Fibroblast of villous mesenchyme (primary cell): ENCODE measurements around the gene CUEDC1. TPM values are rescaled to one million over a fixed set of nuclear protein-coding genes. Genes with fewer than 3 reads are reported as not detected.

Experiments
- DNase-seq: peaks from one replicate; pipeline ENCODE4 v3.0.0-alpha.2; 2010; ENCODE audit warnings: low read depth
- H3K4me3 ChIP-seq: 2 replicates; pipeline ENCODE4 v1.5.1; 2011; ENCODE audit warnings: low read depth, mild to moderate bottlenecking, low read length
- CTCF ChIP-seq: IDR thresholded peaks from 2 replicates; pipeline ENCODE4 v1.5.1; 2012; ENCODE audit warnings: low read depth, mild to moderate bottlenecking, low read length; ENCODE audit not compliant: insufficient read depth
- total RNA-seq: library from RNA; depleted of rRNA; stranded (reverse); fragments of >200 nt; gene quantifications from 2 replicates; pipeline ENCODE4 v1.2.3, GENCODE V29; 2012

Gene CUEDC1
- total RNA-seq, 1 donor: 21.6 TPM

DNA sequence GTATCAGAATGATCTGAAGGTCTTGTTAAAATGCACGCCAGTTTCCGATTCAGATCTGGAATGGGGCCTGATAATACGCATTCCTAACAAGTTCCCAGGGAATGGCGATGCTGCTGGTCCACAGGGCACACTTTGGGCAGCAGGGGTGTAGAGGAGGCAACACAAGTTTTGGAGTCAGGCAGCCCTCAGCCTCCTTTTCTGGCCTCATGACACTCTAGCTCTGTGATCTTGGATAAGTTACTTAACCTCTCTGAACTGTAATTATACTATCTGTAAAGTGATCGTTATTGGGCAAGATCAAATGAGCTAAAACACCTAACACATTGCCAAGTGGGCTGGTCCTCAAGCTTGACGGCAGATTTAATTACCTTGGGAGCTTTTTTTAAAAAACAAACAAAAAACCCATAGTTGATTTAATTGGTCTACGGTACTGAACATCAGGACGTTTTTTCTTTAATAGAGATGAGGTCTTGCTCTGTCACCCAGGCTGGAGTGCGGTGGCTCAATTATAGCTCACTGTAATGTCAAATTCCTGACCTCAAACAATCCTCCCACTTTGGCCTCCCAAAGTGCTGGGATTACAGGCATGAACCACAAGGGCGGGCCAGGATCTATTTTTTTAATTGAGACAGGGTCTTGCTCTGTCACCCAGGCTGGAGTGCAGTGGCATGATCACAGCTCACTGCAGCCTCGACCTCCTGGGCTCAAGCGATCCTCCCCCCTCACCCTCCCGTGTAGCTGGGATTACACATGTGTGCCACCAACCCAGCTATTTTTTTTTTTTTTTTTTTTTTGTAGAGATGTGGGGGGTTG is 95.4 kb downstream of the CUEDC1 start:
- no peak for TF ChIP-seq CTCF
- H3K4me3 ChIP-seq: no peak overlapping the region
- no peak for DNase-seq

- no peak for TF ChIP-seq CTCF
- no peak overlapping the region for H3K4me3 ChIP-seq
- DNase-seq: no peak
Observed at GRCh38 chr17:57858838-57859237, 96.4 kb downstream of the CUEDC1 start.

GRCh38 chr17:57856792-57857620 is 98.2 kb downstream of the CUEDC1 start:
- TF ChIP-seq CTCF: no peak
- no peak for DNase-seq
- no peak overlapping the region for H3K4me3 ChIP-seq

DNA sequence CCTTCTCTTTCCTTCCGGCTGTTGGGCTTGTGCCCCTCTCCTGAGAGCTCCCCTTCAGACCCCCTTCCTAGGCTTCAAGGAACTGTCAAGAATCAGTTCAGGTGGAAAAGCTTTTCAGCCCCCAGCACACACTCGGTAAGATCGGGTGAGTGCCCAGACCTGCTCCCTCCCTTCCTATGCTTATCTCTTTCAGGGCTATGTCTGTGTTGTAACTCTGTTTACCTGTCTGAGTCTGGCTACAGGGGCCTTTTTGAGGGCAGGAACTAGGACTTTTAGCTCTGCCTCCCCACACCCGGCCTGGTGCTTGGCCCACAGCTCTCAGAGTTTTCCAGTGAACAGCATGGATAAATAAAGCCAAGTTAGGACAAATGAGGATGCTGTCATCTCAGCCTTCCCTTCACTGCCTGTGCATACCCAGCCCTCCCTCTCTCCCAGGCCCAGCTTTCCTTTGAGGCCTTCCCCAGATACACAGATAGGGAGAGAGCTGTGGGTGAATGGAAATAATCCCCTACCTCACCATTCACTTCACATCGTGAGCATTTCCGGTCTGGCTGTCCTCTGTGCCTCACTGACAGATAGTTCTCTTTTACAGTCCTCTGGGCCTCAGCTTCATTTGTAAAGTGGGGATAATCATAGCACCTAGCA is 99.7 kb downstream of the CUEDC1 start:
- H3K4me3 ChIP-seq: no peak overlapping the region
- no peak for TF ChIP-seq CTCF
- no peak for DNase-seq

DNA sequence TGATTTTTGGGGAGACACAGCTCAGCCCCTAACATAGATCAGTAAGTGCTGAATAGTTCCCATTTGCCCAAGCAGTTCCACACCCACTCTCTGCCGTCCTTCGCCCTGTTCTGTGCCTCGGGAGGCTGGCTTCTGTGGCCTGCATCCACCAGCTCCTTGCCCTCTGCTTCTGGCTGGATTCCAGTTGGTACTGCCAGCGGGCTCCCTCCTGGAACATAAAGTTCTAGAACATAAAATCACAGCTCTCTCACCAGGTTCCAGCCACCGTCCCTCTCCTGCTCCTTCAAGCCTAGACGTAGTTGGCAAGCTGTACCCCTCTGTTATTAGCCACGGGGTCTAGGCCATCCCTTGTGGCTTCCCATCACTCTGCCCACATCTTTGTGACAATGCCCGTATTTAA is 101.5 kb downstream of the CUEDC1 start:
- DNase-seq: no peak
- no peak overlapping the region for H3K4me3 ChIP-seq
- TF ChIP-seq CTCF: no peak

DNA sequence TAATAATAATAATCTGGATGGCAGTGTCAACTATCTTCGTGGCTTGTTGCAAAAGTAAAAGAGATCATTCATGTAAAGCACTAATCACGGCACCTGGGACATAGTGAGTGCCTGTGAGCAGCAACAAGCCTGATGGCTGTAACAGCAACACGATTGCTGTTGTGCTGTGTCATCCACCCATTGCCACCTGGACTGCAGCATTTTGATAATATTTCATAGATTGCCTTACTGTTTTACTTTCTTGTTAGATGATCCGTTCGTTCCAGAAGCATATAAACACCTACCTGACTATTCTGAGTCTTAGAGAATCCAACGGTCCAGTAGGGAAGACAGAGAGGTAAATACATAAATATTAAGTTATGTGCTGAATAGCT is 102.3 kb downstream of the CUEDC1 start:
- no peak overlapping the region for H3K4me3 ChIP-seq
- no peak for DNase-seq
- no peak for TF ChIP-seq CTCF
